HTERT RPE-1 (cell line): ENCODE data around the gene MECR.

Experiments used
- in situ Hi-C: fragments of 300-500 bp; cut with MboI; formaldehyde crosslinking; loops from 4 replicates; pipeline ENCODE4 v1.14.3; 2020; ENCODE audit warnings: low sequenced_read_pairs

The MECR gene

GRCh38 chr1:29256394-29256793 is 25.7 kb upstream of the MECR start:
- in situ Hi-C loops = no loop called here

- in situ Hi-C loops = no loop called here
Observed at GRCh38 chr1:29255134-29255666, 24.5 kb upstream of the MECR start.

- in situ Hi-C loops = no loop called here
Observed at GRCh38 chr1:29254346-29254745, 23.6 kb upstream of the MECR start.

- in situ Hi-C loops = no loop called here
Observed at GRCh38 chr1:29253180-29253579, 22.4 kb upstream of the MECR start.

GRCh38 chr1:29251164-29252124 is 20.7 kb upstream of the MECR start:
- in situ Hi-C loops = no loop called here

- in situ Hi-C loops = no loop called here
Observed at GRCh38 chr1:29249951-29250581, 19.3 kb upstream of the MECR start.

GRCh38 chr1:29249170-29249691 is 18.5 kb upstream of the MECR start:
- in situ Hi-C loops = no loop called here

- in situ Hi-C loops = no loop called here
Observed at GRCh38 chr1:29248409-29248808, 17.7 kb upstream of the MECR start.

- in situ Hi-C loops = no loop called here
Observed at GRCh38 chr1:29247571-29248273, 17.0 kb upstream of the MECR start.

- in situ Hi-C loops = no loop called here
Observed at GRCh38 chr1:29247044-29247443, 16.3 kb upstream of the MECR start.

- in situ Hi-C loops = no loop called here
Observed at GRCh38 chr1:29245876-29246275, 15.1 kb upstream of the MECR start.

GRCh38 chr1:29245261-29245660 is 14.5 kb upstream of the MECR start:
- in situ Hi-C loops = no loop called here

- in situ Hi-C loops = no loop called here
Observed at GRCh38 chr1:29243871-29244200, 13.1 kb upstream of the MECR start.

GRCh38 chr1:29243023-29243870 is 12.5 kb upstream of the MECR start:
- in situ Hi-C loops = no loop called here

- in situ Hi-C loops = no loop called here
Observed at GRCh38 chr1:29240986-29241385, 10.3 kb upstream of the MECR start.

- in situ Hi-C loops = no loop called here
Observed at GRCh38 chr1:29240400-29240837, 9.7 kb upstream of the MECR start.

- in situ Hi-C loops = no loop called here
Observed at GRCh38 chr1:29239142-29239541, 8.4 kb upstream of the MECR start.

GRCh38 chr1:29238620-29239002 is 7.9 kb upstream of the MECR start:
- in situ Hi-C loops = no loop called here

GRCh38 chr1:29237852-29238619 is 7.3 kb upstream of the MECR start:
- in situ Hi-C loops = no loop called here
